Osteocyte (in vitro differentiated cells): Measurements from ENCODE around the gene DNASE1L1. TPM values are rescaled to one million over a fixed set of nuclear protein-coding genes. Genes with fewer than 3 reads are reported as not detected.
A peak's percentile ranks its signal among the peaks of the same experiment; 100 is the strongest.

Experiments used
- DNase-seq: peaks from one replicate; pipeline ENCODE4 v3.0.0; 2021; ENCODE audit warnings: mixed read lengths; ENCODE audit not compliant: unreplicated experiment; ENCODE audit errors: extremely low spot score
- H3K27ac Mint-ChIP-seq: one replicate; pipeline ENCODE4 v1.8.0; 2021; ENCODE audit warnings: mild to moderate bottlenecking, mixed read lengths; ENCODE audit not compliant: unreplicated experiment
- H3K27me3 Mint-ChIP-seq: one replicate; pipeline ENCODE4 v1.8.0; 2021; ENCODE audit warnings: mixed read lengths; ENCODE audit not compliant: unreplicated experiment
- H3K36me3 Mint-ChIP-seq: one replicate; pipeline ENCODE4 v1.8.0; 2021; ENCODE audit warnings: mixed read lengths; ENCODE audit not compliant: unreplicated experiment
- H3K4me1 Mint-ChIP-seq: one replicate; pipeline ENCODE4 v1.8.0; 2021; ENCODE audit warnings: mixed read lengths; ENCODE audit not compliant: unreplicated experiment
- H3K4me3 Mint-ChIP-seq: one replicate; pipeline ENCODE4 v1.8.0; 2021; ENCODE audit warnings: mild to moderate bottlenecking, moderate library complexity, mixed read lengths; ENCODE audit not compliant: unreplicated experiment
- H3K9me3 Mint-ChIP-seq: one replicate; pipeline ENCODE4 v1.8.0; 2021; ENCODE audit warnings: mixed read lengths; ENCODE audit not compliant: unreplicated experiment
- CTCF ChIP-seq: fragments of 200-600 bp; sonication (generic); IDR thresholded peaks from 2 replicates; pipeline ENCODE4 v1.5.0; 2021; ENCODE audit warnings: antibody characterized with exemption, mild to moderate bottlenecking, moderate library complexity
- total RNA-seq: library from RNA; stranded (reverse); gene quantifications from 2 replicates; pipeline ENCODE4 v1.2.1, GENCODE V29; 2021

The DNASE1L1 gene
- total RNA-seq, 1 donor from 2014 or later, result 28.1 TPM

GRCh38 chrX:154355094-154355775 lies 53.8 kb downstream of the DNASE1L1 start:
- H3K9me3 Mint-ChIP-seq, result no peaks in the 10 kb centered on the region
- DNase-seq, result no peak
- no peak for TF ChIP-seq CTCF
- H3K36me3 Mint-ChIP-seq, result peaks cover 8% of the 10 kb centered on the region
- peaks cover 2% of the 10 kb centered on the region for H3K4me1 Mint-ChIP-seq
- no peak overlapping the region for H3K4me3 Mint-ChIP-seq
- H3K27me3 Mint-ChIP-seq, result no peaks in the 10 kb centered on the region
- H3K27ac Mint-ChIP-seq, result no peak overlapping the region

GRCh38 chrX:154354516-154354915 lies 54.5 kb downstream of the DNASE1L1 start:
- peaks cover 2% of the 10 kb centered on the region for H3K4me1 Mint-ChIP-seq
- peaks cover 8% of the 10 kb centered on the region for H3K36me3 Mint-ChIP-seq
- DNase-seq, result no peak
- TF ChIP-seq CTCF, result no peak
- H3K27me3 Mint-ChIP-seq, result no peaks in the 10 kb centered on the region
- no peaks in the 10 kb centered on the region for H3K9me3 Mint-ChIP-seq
- no peak overlapping the region for H3K4me3 Mint-ChIP-seq
- no peak overlapping the region for H3K27ac Mint-ChIP-seq

GRCh38 chrX:154354013-154354412 lies 55.0 kb downstream of the DNASE1L1 start:
- Mint-ChIP-seq H3K9me3 (no peaks in the 10 kb centered on the region), H3K36me3 (peaks cover 8% of the 10 kb centered on the region), H3K27me3 (no peaks in the 10 kb centered on the region), H3K4me3 (no peak overlapping the region), H3K4me1 (peaks cover 3% of the 10 kb centered on the region), H3K27ac (no peak overlapping the region)
- DNase-seq, result no peak
- no peak for TF ChIP-seq CTCF

- peaks cover 8% of the 10 kb centered on the region for H3K36me3 Mint-ChIP-seq
- TF ChIP-seq CTCF, result no peak
- H3K27me3 Mint-ChIP-seq, result no peaks in the 10 kb centered on the region
- H3K4me3 Mint-ChIP-seq, result no peak overlapping the region
- DNase-seq, result no peak
- H3K4me1 Mint-ChIP-seq, result peaks cover 4% of the 10 kb centered on the region
- no peaks in the 10 kb centered on the region for H3K9me3 Mint-ChIP-seq
- peak overlapping the region; percentile 34 for H3K27ac Mint-ChIP-seq
Measured at GRCh38 chrX:154353172-154353843, 55.7 kb downstream of the DNASE1L1 start.

- Mint-ChIP-seq H3K4me3 (no peak overlapping the region), H3K4me1 (peaks cover 3% of the 10 kb centered on the region), H3K27me3 (no peaks in the 10 kb centered on the region), H3K9me3 (no peaks in the 10 kb centered on the region), H3K36me3 (peaks cover 6% of the 10 kb centered on the region), H3K27ac (no peak overlapping the region)
- no peak for TF ChIP-seq CTCF
- no peak for DNase-seq
Measured at GRCh38 chrX:154352466-154352865, 56.6 kb downstream of the DNASE1L1 start.
